NOMO-1 (cell line): ENCODE results near the gene RXFP1.

Experiments used
- DNase-seq, 2 experiments: peaks; one replicate each; lab custom pipeline; 2025; ENCODE audit not compliant: unreplicated experiment in 2 of 2; lab: John Stamatoyannopoulos, UW

RXFP1 gene

GRCh38 chr4:158669310-158669709 lies 147.6 kb downstream of the RXFP1 start:
- no peak for DNase-seq

- peak; percentile 7 to 43 for DNase-seq
Measured at GRCh38 chr4:158670975-158671664, 149.4 kb downstream of the RXFP1 start.

DNA sequence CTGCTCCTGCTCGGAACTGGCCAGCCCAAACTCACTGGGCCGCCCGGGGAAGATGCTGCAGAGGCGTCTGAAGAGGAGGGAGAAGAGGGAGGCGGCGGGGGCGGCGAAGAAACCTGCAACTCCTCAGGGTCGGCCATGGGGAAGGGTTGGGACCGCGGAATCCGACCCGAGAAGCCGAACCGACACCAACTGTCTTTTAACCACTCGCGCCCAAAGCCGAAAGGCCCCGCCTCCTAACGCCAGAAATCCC lies 149.9 kb downstream of the RXFP1 start, which contains the start of gene C4orf46:
Gene C4orf46, minus strand, starts transcription at position 223 of the 250 bp plus-strand sequence. Its CDS starts 86 bp downstream, at position 137.
- no peak for DNase-seq

DNA sequence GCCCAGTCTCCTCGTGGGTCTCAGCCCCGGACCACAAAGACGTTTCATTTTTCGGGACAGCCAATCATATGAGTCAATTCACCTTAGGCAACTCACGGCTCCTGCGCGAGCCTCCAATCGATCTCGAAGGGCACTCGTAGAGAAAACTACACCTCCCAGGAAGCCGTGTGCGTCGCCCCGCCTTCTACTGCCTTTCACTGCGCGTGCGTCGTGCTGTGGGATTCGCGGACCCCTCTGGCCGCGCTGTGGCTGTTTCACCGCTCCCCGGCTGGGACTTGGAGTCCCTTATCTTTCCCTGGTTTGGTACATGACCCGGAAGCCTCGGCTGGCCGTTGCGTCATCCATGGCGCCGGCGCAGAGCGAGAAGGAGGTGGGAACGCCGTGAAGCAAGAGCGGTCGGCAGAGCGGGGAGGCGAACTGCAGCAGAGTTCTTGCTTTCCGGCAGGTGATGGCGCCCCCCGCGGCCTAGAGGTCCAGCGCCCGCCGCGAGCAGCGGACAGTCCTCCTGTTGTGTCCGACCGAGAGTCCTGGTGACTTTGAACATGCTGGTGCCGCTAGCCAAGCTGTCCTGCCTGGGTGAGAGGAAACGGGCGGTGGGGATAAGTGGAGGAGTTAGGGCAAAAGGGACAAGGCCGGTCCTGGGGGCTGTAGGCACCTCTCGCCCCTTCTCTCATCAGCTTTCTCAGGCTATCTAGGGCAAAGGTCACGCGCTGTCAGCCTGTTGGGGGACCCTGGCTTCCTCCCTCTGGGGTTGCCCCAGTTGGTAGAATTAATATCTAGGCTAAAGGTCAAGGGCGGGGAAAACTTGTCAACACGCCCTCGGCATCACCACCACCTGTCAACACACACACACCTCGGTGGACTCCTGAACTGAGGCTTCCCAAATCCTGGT lies 150.5 kb downstream of the RXFP1 start, which contains the start of gene ETFDH:
Gene ETFDH, plus strand, starts transcription at position 382 of the 892 bp plus-strand sequence. Its CDS starts 161 bp downstream, at position 543.
- peak; percentile 98 to 99 for DNase-seq

GRCh38 chr4:158673633-158674032 lies 152.0 kb downstream of the RXFP1 start:
- DNase-seq, result no peak

GRCh38 chr4:158676076-158676475 lies 154.4 kb downstream of the RXFP1 start:
- no peak for DNase-seq

DNA sequence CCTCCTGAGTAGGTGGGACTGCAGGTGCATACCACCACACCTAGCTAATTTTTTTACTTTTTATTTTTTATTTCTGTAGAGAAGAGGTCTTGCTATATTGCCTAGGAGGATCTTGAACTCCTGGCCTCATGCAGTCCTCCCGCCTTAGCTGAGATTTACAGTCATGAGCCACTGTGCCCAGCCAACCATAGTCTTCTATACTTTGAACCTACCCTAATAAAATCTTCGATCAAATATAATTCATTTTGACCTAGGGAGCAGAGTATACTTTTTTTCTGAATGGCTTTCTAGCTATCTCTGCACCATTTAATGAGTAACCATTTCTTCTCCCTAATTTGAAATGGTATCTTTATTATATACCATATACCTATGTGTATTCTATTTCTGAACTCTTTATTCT lies 157.1 kb downstream of the RXFP1 start:
- no peak for DNase-seq

- DNase-seq, result no peak
Measured at GRCh38 chr4:158681629-158682028, 159.9 kb downstream of the RXFP1 start.

- no peak for DNase-seq
Measured at GRCh38 chr4:158682066-158682465, 160.4 kb downstream of the RXFP1 start.

- DNase-seq, result no peak
Measured at GRCh38 chr4:158688813-158689212, 167.1 kb downstream of the RXFP1 start.
